ACHN (cell line): Measurements from ENCODE around the gene IGSF9B.

Experiments
- DNase-seq: peaks from one replicate; pipeline ENCODE4 v3.0.0-alpha.2; 2015
- in situ Hi-C: cut with HindIII; loops from 2 replicates; pipeline ENCODE4 v1.10.0; 2017; ENCODE audit warnings: low sequenced_read_pairs, low pct_ligation_motif_present, low pct_unique_long_range_greater_than_20kb

The IGSF9B gene

DNA sequence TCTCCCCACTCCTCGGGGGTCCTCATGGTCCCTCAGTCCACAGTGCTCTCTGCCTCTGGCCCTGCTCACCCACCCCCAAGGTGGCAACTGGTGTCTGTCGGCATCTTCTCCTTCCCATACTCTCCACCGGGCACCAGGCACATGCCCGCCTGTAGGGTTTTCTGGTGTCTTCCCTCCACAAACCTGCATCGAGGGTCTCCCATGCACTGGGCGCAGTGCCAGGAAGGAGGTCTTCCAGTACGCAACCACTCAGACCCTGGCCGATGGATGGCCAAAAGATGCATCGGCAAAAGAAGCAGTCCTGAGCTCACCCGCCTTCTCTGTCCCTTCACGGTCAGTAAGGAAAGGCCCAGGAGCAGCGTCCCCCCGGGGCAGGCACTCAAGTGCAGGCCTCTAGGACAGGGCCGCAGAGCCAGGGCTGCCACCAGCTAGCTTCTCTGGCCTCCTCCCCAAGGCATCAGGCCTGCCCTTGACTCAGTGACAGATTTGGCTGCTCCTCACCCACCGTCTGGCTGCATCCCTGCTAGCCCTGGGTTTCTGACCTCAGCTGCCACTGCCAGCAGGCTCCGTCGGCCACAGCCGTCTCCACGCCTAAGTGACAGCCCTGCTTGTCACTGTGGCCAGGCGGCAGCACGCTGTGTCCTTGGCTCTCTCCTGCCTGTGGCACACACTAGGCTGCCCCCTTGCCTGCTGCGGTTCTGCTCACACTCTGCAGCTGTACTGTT is 32.1 kb upstream of the IGSF9B start:
- in situ Hi-C loops, result no loop called here
- DNase-seq, result no peak

DNA sequence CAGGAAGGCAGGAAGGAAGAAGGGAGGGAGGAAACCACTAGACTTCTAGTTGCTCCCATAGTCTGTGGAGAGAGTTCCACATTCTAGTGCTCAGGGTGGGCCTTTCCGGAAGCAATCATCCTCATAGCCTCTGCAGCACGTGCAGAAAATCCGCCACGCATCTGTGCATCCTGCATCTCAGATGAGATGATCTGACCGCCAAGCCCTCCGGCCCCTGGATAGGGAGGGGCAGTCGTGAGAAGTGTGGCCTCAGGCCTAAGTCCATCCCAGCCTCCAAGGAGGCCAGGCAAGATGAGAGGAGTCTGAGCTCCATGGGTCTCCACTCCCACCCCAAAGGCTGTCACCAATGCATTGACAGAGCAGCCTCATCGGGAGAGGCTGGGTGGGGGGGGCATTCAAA is 30.4 kb upstream of the IGSF9B start:
- in situ Hi-C loops, result no loop called here
- DNase-seq, result no peak

DNA sequence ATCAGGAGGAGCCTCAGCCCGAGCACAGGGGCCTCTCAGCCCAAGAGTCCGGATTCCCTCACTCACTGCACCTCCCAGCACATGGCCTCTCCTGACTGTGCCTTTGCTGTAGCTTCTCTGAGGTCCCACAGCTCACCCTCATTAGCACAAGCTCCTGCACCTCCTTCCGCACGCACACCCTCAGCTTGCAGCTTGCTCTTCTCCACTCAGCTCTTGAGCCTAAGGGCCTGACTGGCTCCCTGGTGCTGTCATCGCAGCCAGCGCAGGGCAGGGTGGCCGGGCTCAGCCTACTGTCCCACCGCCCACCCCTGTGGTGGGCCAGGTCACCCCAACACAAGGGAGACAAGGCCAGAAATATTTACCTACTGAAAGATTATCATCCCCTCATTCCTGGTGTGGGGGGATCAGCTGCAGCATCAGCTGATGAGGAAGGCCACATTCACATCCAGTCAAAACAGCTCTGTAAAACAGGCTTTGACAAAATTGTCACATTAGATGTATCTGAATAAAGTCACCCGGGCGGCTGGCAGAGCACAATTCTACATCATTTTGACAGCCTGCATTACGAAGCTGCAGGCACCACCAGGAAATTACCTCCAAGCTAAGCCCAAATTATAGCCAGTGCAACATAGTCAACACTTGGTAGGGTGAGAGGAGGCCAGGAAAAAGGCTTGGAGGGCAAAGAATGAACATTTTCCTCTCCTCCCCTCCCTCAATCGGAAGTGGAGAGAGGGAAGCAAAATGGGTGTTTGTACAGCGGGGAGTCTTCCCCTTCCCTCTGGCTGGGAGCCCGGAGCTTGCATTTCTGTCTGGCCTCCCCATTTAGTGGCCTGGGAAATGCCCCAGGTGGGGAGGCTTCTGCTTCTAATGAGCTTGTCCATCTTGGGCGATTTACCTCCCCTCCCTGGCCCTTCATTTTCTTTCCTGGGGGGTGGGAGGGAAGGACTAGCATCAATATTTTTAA is 29.5 kb upstream of the IGSF9B start:
- DNase-seq, result no peak
- in situ Hi-C loops, result no loop called here

DNA sequence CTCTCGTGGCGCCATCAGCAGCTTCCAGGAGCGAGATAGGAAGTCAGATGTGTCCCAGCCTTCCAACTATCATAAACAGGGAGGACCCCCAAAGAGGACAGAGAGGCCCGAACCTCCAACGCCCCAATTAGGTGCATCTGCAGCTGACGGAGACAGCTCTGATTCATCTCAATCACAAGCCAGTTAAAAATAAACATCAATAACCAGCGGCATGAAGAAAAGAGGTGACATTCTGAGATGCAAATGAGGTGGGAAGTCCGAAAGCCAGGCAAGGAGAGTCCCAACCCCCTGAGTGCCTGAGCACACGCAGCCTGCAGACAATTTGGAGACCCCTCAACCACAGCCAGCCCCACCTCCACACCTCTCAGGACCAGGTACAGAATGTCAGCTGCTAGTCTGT is 28.1 kb upstream of the IGSF9B start:
- no peak for DNase-seq
- in situ Hi-C loops, result no loop called here

DNA sequence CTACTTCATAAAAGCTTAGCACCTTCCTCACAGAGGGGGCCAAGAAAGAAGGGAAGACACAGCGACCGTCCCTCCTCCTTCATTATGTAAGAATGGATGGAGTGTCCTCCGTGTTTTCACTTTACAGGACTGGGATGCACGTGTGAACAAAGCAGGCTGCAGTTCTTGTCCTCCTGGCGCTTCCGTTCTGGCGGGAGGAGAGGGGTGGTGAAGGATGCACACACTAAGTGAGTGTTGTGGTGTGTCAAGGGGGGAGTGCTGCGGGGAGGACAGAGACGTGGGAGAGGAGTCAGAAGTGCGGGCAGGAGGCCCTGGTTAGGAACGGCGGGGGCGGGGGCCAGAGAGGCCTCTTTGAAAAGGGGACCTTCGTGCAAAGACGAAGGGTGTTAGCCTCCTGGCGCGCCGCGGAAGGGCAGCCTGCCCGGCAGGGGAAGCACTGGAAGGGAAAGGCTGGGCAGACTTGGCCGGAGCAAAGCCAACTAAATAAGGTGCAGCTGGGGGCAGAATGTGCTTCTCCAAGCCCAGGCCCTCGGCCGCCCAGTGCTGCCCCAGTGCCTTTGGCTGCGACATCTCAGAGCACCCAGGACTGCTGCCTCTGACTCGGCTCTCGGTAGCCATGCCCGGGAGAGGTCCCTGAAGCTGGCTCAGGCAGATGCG is 27.0 kb upstream of the IGSF9B start:
- no peak for DNase-seq
- in situ Hi-C loops, result no loop called here

DNA sequence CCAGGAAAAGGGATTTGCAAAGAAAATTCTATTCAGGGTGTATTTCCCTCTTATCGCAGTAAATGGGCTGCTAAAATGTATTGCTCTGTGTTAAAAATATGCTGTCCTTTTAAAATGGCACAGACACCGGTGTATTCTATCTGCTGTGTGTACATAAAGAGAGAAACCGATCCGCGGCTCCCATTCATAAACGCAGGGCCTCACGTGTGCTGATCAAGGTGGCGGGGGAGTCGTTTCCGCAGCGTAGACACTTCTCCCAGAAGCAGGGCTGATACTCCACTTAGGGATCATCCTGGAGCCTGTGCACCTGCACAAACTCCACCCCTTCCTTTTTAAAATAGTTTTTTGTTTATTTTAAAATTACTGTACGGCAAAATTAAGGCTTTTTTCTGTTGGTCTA is 26.1 kb upstream of the IGSF9B start:
- in situ Hi-C loops, result no loop called here
- no peak for DNase-seq

DNA sequence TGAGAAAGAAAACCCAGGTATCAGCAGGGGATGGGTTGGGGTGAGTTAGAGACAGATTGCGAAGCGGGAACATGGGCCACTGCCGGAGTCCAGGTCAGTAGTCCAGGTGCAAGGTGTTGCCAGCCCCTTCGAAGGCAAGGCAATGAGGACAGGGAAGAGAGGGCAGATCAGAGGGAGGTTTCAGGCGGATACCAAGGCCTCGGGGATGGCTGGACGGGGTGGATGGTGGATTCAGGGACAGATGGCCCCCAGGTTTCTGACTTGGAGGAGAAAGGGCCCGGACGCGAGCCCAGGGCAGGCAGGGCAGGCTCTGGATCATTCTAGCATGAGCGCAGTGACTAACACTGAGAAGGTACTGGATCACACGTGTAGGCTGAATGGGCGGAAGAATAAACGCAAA is 25.4 kb upstream of the IGSF9B start:
- in situ Hi-C loops, result no loop called here
- no peak for DNase-seq

DNA sequence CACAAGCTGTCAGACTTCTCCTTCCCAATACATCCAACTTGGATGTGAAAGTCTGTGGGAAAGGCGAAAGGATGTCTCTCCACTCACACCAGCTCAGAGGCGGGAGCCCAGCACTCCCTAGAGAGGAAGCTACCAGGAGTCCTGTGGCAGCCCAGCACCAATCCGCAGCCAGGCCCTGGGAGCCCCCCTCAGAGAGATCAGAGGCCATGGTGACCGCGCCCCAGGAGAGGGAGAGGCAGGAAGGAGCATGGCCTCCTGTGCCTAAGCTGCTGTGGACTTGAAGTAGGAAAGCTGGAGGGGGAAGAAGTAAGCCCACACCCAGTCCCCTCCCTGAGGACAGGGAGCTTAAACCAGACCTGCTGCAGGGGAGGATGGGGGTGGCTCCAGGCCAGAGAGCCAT is 24.4 kb upstream of the IGSF9B start:
- in situ Hi-C loops, result no loop called here
- DNase-seq, result no peak

DNA sequence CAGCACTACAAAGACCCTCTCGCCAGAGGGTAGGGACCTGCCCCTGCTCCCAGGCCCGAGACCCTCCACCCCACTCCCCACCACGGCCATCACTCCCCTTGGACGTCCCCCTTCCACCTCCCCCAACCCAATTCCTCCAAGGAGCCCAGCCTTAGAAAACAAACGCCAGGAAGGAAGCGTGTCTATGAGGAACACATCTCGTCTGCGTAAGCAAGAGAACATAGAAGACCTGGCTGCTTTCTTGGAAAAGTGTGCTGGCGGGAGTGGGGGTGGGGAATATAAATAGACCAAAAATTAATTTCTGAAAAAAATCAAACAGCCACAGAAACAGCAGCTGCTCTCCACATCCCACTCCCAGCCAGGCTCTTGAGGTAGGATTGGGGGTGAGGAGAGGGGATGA is 23.9 kb upstream of the IGSF9B start:
- no peak for DNase-seq
- in situ Hi-C loops, result no loop called here

DNA sequence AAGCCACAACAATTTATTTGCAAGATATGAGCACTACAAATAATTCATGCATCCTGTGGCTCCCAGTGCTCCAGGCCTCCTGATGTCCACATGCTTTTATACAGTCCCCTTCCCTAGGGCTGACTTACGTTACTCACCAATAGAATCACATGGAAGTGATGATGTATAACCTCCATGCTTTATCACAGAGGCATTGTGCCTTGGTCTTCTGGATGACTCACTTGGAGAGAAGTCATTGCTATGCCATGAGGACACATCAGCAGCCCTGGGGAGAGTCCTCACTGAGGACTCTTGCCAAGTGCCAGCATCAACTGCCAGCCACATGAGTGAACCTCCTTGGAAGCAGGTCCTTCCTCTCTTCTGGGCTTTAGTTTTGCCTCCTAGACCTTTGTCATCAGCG is 22.0 kb upstream of the IGSF9B start:
- DNase-seq, result no peak
- in situ Hi-C loops, result no loop called here

DNA sequence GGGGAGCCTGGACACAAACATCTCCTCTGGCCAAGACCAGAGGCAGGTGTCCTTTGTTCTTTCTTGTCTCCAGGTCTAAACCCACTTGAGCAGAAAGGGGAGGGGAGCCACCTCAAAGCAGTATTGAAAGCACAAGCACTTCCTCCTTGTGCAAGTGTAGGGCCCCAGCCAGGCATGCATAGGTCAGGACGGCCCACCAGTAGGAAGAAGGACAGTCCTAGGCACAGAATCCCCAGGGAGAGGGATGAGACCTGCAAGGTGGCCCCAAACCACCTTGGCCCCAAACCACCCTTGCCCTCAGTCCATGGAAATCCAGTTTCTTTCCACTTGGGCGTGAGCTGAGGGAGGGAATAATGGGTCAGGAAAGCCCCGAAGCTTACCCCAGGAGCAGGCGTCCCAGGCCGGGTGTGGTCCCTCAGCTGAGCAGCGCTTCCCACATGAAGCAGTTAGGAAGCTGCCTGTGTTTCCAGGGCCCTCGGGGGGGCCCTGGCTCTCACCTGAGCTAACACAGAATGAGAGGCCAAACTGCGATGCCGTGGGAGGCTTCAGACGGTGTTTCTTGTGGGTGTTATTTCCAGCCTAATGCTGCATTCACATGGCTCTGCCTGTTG is 20.4 kb upstream of the IGSF9B start:
- no peak for DNase-seq
- in situ Hi-C loops, result no loop called here

DNA sequence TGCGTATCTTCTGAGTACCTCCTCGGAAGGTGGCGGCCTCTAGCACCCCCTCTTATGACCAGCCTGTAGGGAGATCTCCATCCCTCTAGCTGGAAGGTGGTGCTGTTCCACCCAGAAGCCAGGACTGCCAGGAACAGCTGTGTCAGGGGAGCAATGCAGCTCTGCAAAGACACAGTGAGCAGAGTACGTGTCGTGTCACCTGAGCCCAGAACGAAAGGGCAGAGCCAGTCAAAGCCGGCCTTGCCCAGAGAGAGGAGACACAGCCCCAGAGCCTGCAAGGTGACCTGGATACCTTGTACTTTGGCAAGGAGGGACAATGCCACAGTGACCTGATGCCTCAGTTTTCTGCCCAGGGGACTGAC is 18.7 kb upstream of the IGSF9B start:
- in situ Hi-C loops, result no loop called here
- DNase-seq, result no peak

DNA sequence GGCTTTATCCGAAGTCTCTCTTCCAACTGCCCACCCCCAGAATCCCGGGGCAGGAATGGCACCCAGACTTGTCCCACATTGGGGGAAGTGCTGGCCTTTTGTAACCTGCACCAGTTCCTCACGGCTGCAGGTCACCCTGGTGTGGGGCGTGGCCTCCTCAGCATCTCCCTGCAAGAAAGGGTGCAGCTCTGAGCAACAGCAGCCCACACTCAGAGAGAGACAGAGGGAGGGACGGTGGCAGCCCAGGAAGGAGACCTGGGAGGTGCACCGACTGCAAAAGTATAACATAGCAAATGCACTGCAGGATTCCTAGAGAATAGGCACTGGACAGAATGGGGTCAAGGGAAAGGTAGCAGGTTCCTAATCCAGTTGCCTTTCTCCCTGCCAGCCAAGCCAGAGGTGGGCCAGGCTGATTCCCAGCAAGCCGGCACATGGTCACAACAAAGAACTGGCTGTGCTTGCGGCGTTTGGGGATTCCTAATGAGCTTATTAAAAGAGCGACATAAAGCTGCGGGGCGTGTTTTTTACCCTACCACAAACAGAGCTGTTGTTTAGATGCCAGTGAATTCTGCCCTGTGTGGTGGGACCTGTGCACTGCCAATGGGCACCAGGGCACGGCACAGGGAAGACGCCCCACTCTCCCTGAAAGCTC is 18.2 kb upstream of the IGSF9B start:
- DNase-seq, result no peak
- in situ Hi-C loops, result no loop called here

DNA sequence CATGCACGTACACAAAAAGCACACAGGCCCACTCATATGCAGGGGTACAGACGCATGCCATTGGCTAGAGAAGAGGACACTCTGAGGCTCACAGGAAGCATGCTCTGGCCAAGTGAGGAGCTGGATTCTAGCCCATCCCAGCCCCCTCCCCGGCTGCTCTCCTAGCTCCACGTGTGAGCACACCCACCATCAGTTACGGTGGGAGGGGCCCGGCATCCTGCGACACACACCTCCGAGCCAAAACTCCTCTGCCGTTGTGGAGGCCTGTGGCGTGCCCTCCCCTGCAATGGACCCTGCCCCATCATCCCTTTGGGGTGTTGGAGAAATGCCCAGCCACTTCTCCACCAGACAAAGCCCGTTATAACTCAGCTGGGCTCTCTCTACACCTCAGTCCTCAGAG is 15.1 kb upstream of the IGSF9B start:
- DNase-seq, result no peak
- in situ Hi-C loops, result no loop called here

DNA sequence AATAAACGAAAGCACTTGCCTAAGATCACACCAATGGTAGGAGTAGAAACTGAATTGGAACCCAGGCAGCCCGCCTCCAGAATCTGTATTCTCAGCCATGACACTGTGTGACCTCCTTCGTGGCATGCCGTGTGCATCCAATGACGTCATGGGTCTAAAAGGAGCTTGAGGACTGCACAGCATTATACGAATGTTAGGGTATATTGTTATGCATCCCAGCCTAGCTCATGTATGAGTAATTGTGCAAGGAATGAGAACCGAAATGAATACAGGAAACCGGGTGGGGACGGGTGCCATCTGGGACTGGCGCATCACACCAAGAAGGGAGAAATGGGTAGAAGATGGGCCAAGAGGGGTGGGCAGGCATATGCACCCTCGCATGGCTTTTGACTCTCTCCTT is 12.3 kb upstream of the IGSF9B start:
- in situ Hi-C loops, result no loop called here
- DNase-seq, result no peak

DNA sequence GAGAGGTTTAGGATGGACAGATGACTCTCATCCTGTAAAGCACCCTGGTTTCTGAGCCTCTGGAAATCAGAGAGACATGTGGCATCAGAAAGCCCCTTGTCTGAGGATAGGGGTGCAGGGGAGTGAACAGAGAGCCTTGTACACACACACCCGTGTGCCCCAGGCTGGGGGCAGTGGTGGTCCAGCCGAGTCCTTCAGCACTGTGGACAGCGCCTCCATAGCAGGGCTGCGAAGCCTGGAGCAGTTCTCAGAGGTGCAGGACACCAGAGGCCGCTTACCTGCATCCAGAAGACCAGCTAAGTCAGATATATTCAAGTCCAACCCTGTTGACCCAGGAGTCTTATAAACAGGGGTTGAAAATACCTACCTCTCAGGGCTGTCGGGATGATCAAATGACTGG is 11.5 kb upstream of the IGSF9B start:
- in situ Hi-C loops, result no loop called here
- no peak for DNase-seq

DNA sequence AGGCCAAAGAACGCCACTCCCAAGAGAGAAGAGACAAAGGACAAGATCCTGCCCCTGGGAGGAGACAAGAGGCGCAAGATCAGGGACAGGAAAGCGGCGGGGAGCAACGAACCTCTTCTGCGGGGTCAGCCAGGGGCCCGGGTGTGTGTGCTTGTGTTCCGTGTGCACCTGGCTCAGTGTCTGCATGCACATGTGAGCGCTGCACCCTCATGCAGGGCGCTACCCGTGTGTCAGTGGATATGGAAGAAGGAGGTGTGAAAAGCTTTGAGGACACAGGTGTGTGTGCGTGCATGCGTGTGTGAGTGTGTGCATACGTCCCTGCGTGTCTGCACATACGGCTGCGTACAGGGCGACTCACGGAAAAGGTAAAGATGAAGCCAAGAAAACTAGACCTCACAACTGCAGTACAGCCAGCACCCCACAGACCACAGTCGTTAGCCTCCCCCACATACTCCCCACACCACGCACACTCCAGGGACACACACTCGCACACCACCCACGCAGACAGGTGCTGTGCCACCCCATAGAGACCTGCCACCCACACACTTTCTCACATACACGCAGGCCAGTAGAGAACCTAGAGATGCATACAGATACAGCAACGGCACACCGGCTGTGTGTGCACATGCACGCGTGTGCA is 11.0 kb upstream of the IGSF9B start:
- in situ Hi-C loops, result no loop called here

DNA sequence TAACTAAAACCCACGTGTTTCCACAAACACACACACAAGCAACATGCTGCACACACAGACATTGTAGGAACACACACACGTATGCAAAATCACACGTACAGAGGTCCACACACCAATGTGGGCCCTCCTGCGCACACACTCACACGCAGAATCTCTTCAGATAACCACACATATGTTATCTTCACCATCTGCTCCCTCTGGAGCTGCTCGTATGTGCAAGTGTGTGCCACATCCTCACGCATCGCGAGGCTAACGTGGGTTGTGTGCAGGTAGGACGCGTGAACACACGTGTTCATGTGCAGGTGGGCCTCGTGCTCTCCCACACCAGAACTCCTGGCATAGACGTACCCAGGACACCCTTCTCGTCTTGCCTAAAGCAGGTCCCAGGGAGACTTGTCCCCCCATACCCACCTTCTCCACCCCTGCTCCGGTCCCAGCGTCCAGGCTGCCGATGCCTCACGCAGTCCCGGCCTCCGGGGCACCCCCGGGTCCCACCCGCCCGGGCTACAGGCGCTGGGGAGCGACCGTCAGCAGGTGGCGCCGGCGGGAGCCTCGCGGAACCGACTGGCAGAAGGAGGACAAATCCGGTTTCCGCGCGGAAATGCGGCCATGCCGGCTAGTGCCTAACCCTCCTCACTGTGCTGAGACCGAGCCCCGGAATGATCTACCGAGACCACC is 10.3 kb upstream of the IGSF9B start:
- in situ Hi-C loops, result no loop called here
- DNase-seq, result no peak

More for the DNA sequence above, 11.0 kb upstream of the IGSF9B start:
- DNase-seq, result no peak
